ENCODE data around the gene TCP11L2.
A peak's percentile ranks its signal among the peaks of the same experiment; 100 is the strongest.

Gene TCP11L2

GRCh38 chr12:106342397-106343213, 40.1 kb downstream of the TCP11L2 start:
- Histone ChIP-seq H3K27me3 (ENCODE audit: control insufficient read depth, insufficient read depth, low read length) (no peaks in the 10 kb centered on the region), H3K9me3 (ENCODE audit: control insufficient read depth, low read length) (no peaks in the 10 kb centered on the region), H3K27ac (peak overlapping the region; percentile 49), H3K9ac (no peak overlapping the region), H3K4me3 (ENCODE audit: low read depth, low read length) (no peak overlapping the region), H3K36me3 (ENCODE audit: control insufficient read depth, insufficient read depth, low read length) (no peaks in the 10 kb centered on the region), H2AFZ (peak overlapping the region; percentile 16), H3K4me2 (ENCODE audit: low read length) (peak overlapping the region; percentile 20), H3K79me2 (no peaks in the 10 kb centered on the region), H3K4me1 (peaks cover 11% of the 10 kb centered on the region)
- TF ChIP-seq, protein P1, sequence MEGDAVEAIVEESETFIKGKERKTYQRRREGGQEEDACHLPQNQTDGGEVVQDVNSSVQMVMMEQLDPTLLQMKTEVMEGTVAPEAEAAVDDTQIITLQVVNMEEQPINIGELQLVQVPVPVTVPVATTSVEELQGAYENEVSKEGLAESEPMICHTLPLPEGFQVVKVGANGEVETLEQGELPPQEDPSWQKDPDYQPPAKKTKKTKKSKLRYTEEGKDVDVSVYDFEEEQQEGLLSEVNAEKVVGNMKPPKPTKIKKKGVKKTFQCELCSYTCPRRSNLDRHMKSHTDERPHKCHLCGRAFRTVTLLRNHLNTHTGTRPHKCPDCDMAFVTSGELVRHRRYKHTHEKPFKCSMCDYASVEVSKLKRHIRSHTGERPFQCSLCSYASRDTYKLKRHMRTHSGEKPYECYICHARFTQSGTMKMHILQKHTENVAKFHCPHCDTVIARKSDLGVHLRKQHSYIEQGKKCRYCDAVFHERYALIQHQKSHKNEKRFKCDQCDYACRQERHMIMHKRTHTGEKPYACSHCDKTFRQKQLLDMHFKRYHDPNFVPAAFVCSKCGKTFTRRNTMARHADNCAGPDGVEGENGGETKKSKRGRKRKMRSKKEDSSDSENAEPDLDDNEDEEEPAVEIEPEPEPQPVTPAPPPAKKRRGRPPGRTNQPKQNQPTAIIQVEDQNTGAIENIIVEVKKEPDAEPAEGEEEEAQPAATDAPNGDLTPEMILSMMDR (IDR thresholded peaks at IDR 0.05) = no peak

DNA sequence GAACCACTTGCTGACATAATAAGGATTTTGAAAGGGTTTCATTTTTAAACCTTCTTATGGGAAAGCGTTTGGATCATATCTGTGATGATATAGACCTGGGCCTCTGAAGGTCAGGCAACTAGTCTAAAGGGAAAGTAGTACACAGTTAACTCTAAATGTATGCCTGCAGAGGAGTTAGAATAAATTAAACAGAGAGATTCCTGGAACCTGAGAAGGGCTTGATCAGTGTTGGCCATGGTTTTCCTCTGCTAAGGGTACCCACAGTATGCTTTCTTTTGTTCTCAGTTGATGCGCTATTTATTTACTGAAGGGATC, 40.6 kb downstream of the TCP11L2 start:
- Histone ChIP-seq H3K4me1 (peaks cover 11% of the 10 kb centered on the region), H3K27me3 (ENCODE audit: control insufficient read depth, insufficient read depth, low read length) (no peaks in the 10 kb centered on the region), H3K9me3 (ENCODE audit: control insufficient read depth, low read length) (no peaks in the 10 kb centered on the region), H3K4me3 (ENCODE audit: low read depth, low read length) (no peak overlapping the region), H3K79me2 (no peaks in the 10 kb centered on the region), H3K27ac (peak overlapping the region; percentile 49), H3K4me2 (ENCODE audit: low read length) (peak overlapping the region; percentile 20), H3K9ac (no peak overlapping the region), H2AFZ (peak overlapping the region; percentile 16), H3K36me3 (ENCODE audit: control insufficient read depth, insufficient read depth, low read length) (no peaks in the 10 kb centered on the region)
- TF ChIP-seq, protein P1 (IDR thresholded peaks at IDR 0.05) = no peak

DNA sequence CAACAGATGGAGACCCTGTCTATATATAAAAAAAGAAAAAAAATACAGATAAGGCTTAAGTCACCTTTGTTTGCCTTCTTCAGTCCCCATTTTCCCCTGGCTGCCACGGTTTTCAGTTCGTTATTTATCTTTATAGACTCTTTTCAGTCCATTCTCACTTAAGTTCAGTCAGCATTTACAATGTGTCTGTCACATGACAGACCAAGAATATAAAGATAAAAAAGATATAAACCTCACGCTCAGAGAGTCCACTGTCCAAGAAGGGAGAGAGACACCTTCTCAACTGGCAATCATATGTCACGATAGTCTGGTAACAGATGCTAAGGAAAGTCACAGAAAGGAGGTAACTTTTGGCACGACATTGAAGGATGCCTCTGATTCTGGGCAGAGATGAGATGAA, 41.6 kb downstream of the TCP11L2 start:
- Histone ChIP-seq H3K4me3 (ENCODE audit: low read depth, low read length) (no peak overlapping the region), H3K9ac (no peak overlapping the region), H2AFZ (no peak overlapping the region), H3K36me3 (ENCODE audit: control insufficient read depth, insufficient read depth, low read length) (no peaks in the 10 kb centered on the region), H3K27ac (no peak overlapping the region), H3K79me2 (no peaks in the 10 kb centered on the region), H3K27me3 (ENCODE audit: control insufficient read depth, insufficient read depth, low read length) (no peaks in the 10 kb centered on the region), H3K4me1 (peaks cover 11% of the 10 kb centered on the region), H3K4me2 (ENCODE audit: low read length) (no peak overlapping the region), H3K9me3 (ENCODE audit: control insufficient read depth, low read length) (no peaks in the 10 kb centered on the region)
- TF ChIP-seq, protein P1 (IDR thresholded peaks at IDR 0.05) = no peak

DNA sequence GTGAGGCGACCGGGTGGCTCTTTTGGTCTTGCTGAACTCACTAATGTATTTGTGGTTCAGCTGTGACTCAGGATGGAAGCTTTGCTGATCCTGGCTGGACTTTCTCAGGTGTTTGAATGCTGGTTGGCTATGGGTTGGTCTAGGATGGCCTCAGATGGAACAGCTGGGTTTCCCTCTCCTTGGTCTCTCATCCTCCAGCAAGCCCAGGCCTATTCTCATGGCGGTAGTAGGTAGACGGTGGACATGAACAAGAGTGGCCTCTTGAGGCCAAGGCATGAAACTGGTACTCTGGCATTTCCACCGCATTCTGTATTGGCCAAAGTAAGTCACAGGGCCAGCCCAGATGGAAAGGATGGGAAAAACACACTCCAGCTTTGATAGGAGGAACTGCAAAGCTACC, 43.2 kb downstream of the TCP11L2 start:
- H3K27me3 ChIP-seq (ENCODE audit: control insufficient read depth, insufficient read depth, low read length) = no peaks in the 10 kb centered on the region
- H2AFZ ChIP-seq = no peak overlapping the region
- TF ChIP-seq, protein P1 (IDR thresholded peaks at IDR 0.05) = peak; percentile 65
- no peaks in the 10 kb centered on the region for H3K36me3 ChIP-seq (ENCODE audit: control insufficient read depth, insufficient read depth, low read length)
- H3K27ac ChIP-seq = no peak overlapping the region
- peak overlapping the region; percentile 7 for H3K4me3 ChIP-seq (ENCODE audit: low read depth, low read length)
- no peaks in the 10 kb centered on the region for H3K79me2 ChIP-seq
- H3K9me3 ChIP-seq (ENCODE audit: control insufficient read depth, low read length) = no peaks in the 10 kb centered on the region
- H3K9ac ChIP-seq = no peak overlapping the region
- no peak overlapping the region for H3K4me2 ChIP-seq (ENCODE audit: low read length)
- peaks cover 11% of the 10 kb centered on the region for H3K4me1 ChIP-seq

DNA sequence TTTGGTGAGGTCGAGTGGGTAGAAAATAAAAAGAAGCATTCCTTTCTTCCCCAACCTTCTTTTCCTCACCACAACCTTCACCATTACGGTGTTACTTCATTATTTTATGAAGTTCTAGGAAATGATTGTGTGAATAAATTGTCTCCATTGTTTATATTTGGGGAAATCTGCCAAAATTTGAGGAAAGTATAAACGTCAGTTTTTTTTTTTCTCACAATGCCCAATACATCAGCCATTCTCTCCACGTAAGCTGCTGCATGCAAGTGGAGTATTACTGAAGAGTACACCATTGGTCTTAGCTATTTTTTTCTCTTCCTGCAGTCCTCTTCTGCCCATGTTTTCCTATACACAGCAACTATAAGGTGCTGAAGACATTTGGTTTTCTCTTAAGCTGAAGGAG, 45.9 kb downstream of the TCP11L2 start:
- Histone ChIP-seq H3K9me3 (ENCODE audit: control insufficient read depth, low read length) (no peaks in the 10 kb centered on the region), H3K79me2 (no peaks in the 10 kb centered on the region), H3K4me2 (ENCODE audit: low read length) (no peak overlapping the region), H3K4me3 (ENCODE audit: low read depth, low read length) (no peak overlapping the region), H3K27me3 (ENCODE audit: control insufficient read depth, insufficient read depth, low read length) (no peaks in the 10 kb centered on the region), H3K4me1 (no peaks in the 10 kb centered on the region), H3K9ac (no peak overlapping the region), H3K36me3 (ENCODE audit: control insufficient read depth, insufficient read depth, low read length) (no peaks in the 10 kb centered on the region), H3K27ac (no peak overlapping the region), H2AFZ (no peak overlapping the region)
- TF ChIP-seq, protein P1 (IDR thresholded peaks at IDR 0.05) = no peak

Measured in parathyroid adenoma (tissue), 2 donors.